C1 segment of cervical spinal cord (tissue), 14 donors: ENCODE measurements around the gene STUM.
A peak's percentile ranks its signal among the peaks of the same experiment; 100 is the strongest.

ENCODE experiments used
- DNase-seq, 14 donors: peaks; one replicate each; lab custom pipeline; 2025; lab: John Stamatoyannopoulos, UW

The STUM gene

DNA sequence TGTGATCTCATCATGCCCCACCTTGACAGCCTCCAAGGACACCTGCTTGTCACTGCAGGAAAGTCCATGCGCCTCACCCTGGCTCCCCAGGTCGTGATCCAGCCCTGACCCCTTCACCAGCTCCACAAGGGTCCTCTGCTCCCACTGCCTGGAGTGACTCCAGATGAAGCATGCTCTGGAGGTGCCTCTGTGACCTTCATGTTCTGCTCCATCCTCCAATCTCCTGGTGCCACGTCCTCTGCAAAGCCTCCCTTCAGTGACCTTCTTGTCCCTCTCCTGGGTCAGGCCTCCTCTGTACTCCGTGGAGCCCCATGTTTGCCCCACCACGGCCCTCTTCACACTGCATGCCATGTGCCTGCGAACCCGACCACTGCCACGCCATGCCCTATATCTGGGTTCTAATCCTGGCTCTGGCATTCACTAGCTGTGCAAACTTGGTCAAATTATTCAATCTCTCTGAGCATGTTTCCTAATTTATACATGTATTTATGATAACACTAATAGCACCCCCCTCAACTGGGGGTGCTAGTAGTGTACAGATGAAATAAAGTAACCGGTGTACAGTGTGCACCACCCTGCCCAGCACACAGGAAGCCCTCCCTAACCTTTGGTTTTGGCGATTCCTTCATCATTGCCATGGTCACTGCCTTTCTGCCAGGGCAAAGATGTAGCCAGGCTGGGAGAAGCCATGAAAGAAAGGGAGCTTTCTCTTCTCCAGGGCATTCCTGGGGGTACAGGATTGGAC lies 77.4 kb downstream of the STUM start:
- DNase-seq: no peak

DNA sequence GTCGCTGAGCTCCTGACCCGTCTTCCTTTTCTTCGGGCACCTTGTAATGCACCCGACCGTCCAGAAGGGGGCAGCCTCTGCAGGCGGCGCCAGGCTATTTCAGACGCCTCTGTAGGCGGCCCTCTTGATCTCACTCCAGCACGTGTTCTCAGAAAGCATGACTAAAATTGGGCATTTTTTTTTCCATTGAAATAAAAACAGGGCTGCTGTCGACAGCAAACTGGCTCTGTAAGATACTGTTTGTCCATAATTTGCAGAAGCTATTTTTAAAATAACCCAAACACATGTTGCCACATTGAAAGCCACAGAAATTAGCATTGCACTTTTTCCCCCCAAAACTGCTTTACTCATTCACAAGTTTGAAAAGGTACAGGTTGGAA lies 78.0 kb downstream of the STUM start:
- DNase-seq: peak in 10 of 14 donors; percentile 36 to 74 (median 64)

DNA sequence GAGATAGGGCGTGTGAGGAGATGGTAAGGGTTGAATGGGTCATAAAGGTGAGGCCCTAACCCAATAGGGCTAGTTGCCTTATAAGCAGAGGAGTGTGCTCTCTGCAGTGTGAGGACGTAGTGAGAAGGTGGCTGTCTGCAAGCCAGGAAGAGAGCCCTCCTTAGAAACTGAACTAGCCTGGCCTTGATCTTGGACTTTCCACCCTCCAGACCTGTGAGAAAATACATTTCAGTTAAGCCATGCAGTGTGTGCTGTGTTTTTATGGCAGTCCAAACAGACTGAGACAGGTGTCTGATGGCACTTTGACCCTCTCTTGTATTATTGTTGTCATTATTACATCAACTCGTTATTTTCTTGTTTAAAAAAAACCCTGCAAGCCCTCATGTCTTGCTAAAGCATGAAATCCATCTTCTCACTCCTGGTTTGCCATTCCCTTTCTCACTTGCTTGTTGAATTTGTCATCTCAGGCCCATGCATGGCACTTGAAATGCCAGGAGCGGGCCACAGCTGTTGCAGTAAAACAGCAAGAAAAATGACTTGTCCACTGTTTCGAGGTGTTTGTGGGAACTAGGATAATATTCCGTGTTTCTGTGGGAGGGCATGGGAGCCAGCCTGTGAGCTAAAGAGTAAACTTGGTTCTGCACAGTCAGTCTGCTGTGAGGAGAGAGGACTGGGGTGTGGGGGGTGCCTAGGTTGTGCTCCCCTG lies 78.6 kb downstream of the STUM start:
- no peak for DNase-seq

DNA sequence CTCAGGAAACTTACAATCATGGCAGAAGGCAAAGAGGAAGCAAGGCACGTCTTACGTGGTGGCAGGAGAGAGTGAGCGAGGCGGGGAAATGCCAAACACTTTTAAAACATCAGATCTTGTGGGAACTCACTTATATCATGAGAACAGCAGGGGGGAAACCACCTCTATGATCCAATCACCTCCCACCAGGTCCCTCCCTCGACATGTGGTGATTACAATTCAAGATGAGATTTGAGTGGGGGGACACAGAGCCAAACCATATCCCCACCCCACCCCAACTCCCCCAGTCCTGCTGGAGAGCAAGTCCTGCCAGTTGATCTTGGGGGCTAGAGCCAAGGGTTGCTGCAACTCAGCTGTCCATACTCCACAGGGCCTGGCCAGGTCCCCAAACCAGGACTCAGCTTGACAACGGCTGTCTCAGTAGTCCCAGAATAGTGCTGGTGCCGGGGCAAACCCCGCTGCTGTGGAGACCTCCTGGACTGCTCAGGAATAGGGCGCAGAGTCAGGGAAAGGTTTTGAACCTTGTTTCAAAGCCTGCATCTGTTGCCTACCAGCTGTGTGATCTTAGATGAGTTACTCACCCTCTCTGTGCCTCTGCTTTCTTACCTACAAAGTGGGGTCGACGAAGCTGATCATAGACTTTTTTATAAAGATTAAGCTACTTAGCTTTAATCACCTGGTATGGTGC lies 79.5 kb downstream of the STUM start:
- no peak for DNase-seq

DNA sequence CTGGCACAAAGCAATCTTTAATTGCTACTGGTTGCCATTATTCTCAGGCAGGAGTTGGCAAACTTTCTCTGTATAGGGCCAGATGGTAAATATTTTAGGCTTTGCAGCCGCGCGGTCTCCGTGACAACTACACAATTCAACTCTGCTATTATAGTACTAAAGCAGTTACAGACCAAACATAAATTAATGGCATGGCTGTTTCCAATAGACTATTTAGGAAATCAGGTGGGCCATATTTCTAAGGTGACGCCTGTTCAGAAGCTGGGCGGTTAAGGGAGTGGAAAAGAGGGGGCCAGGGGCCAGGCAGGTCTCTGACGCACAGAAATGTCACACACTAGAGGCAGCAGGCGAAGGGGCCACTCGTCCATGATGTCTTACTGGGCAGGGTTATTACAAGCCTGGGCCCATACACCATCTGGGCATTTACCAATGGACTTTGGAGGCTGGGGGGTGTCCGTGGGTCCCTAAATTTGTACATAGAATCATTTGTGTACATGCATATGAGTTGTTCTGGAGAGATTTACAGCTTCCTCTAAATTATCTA lies 80.1 kb downstream of the STUM start:
- DNase-seq: no peak

DNA sequence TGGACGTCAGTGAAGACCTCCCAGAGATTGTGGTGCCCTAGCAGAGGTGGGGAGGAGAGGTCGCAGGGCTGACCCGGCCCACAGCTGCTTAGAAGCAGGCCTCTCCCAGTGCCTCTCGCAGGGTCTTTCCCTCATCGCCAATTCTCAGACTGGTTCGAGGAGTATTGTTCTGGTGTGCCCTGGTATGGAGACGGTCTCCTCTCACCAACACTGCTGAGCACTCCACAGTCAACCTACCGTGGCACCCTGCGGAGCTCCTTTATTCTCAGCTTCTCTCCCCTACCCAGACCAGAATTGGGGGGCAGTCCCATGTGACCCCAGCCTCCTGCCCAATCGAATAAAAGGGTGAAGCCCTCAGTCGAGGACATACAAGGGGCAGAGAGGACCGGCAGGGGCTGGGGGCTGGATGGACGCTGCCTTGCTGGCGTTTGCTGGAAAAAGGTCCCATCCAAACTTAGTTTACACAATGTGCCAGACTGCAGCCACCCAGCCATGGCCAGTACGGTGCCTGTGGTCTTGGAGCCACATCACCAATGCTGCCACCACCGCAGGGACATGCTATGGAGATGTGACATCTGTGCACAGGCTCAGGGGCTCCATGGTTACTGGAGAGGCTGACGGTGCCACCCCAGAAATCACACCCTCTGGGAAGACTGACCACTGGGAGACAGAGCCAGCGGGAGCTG lies 80.8 kb downstream of the STUM start:
- DNase-seq: no peak

DNA sequence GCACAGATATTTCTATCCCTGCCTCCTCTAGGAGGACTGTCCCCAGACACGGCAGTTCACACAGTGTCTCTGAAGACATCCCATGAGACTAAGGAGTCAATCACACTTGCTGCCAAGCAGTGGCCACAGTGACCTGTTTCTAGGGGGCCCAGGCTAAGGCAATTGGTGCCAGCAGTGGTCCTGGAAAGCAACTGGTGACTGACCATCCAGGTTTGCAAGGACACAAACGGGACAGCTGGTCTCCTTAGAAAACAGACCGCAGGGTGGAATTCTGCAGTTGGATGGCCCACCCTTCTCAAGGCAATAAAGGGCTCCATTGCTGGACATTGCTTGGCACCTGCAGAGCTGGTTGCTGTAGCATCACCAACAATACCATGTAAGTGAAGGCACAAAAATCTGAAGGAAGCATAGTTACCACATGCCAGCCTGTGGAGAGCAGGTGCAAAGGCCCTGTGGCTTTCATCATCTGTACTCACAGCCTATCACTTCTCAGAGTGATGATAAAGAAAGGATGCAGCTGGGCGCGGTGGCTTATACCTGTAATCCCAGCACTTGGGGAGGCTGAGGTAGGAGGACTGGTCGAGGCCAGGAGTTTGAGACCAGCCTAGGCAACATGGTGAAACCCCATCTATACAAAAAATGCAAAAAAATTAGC lies 81.5 kb downstream of the STUM start:
- DNase-seq: no peak

DNA sequence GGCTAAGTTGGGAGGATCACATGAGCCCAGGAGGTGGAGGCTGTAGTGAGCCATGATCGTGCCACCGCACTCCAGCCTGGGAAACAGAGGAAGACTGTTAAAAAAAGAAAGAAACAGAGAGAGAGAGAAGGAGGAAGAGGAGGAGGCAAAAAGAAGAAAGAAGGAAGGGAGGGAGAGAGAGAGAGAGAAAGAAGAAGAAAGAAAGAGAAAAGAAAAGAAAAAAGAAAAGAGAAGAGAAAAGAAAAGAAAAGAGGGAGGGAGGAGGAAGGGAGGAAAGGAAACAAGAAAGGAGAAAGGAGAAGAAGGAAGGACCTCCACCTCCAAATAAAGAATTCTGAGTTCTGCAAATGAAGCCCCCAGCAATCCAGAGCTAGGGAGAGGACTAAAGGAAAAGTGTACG lies 82.0 kb downstream of the STUM start:
- no peak for DNase-seq

DNA sequence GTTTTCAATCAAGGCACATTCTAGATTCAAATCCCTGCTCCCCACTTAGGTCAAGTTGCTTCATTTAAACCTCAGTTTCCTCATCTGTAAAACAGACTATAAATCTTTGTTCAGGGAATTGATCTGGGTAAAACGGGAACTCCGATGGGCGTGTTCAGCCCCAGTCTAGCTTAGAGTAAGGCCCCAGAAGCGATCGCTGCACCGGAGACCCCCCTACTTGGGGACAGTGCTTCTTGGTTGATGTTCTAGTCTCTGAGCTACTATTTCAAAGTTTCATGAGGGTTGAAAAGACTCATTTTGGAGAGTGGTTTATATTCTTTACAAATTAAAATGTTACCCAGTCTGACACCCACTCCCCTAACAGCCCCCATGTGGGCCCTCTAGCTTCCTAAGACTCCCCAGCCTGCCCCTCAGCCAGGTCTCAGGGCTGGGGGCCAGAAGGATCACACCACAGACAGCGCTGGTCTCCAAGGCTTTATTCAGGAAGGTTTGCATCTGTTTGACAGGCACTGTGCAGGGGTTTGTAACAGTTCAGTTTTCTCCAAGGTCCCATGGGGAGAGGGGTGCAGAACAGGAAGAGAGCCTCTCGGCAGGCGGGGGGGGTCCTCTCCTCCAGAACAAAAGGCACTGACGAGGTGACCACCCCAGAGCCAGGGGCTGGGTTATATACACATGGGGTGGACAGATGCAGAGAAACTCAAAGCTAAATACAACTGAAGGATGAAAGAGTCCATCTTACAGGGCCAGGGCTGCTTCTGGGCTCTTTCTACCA lies 82.9 kb downstream of the STUM start:
- DNase-seq: no peak

DNA sequence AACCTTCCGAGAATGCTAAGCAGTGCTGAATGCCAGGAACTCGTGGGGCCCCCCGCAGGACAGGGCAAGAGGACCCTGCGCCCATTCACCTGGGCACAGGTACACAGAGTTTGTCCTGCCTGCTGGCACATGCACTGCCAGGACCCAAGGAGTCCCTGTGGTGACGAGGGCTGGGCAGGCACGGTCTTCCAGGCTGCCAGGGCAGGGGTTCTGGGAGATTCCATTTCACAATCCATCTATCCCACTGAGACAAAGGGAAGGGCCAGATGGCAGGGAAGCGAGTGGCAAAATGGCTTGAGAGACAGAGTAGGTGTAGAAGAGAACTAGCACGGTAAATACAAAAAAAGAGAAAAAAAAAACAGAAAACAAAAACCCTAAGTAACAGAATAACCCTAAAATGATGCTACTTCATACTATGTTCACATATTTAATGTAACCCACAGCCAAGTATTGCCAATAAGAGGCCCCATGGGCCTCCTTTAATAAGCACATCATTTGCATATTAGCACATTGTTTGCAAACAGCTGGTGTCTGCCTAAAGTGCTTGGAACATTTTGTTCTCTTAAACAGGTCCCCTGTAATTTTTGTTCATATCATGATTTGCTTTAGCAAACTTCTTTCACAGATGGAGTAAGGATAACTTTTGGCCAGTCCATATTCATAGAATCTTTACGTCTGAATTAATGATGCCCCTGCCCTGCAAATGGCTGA lies 83.8 kb downstream of the STUM start:
- peak in 1 of 14 donors; percentile 55 for DNase-seq

DNA sequence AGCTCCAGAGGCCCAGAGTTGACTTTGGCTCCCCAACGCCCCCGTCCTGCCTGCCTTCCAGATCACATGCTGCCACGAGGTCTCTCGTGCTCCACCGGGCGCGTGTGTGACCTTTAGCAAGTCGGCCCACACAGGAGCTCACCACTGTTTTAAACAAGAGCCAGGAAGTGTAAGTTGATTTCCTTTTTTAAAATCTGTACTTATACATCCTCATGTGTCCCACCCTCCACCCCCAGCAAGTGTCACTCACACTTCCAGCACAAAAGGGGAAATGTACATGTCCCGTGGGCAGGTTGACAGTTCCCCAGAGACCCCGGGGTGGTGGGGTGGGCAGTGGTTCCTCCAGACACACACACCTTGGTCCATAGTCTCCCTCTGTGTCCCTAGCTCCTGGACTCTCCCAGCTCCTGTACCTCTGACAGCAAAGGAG lies 84.4 kb downstream of the STUM start:
- DNase-seq: no peak

DNA sequence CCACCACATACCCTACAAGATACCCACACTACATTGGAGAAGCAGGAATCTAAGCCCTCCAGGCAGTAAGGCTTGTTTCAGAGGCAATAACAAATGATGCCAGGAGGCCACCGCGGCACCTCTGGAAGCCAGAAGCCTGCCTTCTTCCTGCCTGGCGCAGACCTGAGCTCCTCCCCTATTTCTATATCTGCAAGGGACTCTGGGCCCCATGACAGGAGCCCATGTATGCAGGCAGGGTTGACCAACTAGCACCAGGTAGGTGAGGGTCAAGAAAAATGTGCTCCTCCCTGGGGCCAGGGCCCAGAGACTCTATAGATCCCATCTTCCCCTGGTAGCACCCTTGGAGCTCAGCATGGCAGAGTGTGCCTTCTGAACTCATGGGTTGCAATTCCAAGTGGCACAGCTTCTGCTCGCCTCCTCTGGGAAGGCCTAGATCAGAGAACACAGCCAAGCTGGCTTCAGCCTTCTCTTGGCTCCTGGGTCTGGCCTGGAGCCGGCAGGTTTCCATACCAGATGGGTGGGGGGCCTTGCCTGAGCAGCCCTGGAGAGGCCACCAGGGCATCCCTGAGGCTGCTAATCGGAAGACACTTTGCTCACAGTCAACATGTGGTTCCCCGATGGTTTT lies 85.1 kb downstream of the STUM start:
- peak in 1 of 14 donors; percentile 83 for DNase-seq

DNA sequence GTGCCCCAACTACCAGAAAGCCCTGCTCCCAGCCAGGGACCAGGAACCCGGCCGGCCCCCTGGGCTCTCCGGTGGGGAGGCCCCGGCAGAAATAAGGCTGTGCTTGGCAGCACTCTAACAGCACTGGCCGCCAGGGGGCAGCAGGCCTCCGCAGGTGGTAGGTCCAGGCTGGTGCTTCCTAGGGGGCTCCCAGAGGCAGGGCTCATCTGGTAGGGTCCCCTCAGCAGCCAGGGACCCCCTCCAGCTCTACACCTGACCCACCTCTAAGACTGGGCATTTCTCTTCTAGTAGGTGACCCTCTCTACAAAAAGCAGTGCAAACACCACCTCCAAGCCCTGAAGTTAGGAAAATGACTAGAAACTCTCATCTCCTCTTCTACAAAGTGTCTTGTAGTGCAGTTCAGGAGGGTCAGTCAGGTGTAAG lies 85.6 kb downstream of the STUM start:
- peak in 11 of 14 donors; percentile 41 to 84 (median 64) for DNase-seq

DNA sequence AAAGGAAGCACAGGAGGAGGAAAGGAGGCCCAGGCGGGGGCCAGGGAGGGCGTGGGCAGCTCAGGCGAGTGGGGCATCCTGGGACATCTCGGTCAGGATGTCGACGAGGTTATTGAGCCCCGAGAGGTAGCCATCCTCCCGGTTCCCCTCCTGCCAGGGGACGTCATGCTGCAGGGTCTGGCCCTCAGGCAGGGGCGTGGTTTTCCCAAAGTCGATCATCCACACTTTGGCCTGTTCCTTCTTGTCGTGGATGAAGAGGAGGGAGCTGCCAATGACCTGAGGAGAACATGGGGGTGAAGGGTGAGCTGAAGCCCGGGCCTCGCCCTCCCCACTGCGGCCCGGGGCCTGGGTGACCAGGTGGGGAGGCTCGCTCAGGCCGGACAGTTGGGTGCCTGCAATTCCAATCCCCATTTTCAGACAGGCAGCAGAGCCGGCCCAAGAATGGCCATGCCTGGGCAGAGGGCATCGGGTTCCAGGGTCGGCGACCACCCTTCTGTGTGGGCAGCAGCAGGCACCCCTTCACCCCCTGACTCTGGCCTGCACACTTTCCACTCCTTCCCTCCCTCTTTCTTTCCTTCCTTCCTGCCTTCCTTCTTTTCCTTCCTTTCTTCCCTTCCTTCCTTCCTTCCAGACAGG lies 86.2 kb downstream of the STUM start:
- DNase-seq: no peak

DNA sequence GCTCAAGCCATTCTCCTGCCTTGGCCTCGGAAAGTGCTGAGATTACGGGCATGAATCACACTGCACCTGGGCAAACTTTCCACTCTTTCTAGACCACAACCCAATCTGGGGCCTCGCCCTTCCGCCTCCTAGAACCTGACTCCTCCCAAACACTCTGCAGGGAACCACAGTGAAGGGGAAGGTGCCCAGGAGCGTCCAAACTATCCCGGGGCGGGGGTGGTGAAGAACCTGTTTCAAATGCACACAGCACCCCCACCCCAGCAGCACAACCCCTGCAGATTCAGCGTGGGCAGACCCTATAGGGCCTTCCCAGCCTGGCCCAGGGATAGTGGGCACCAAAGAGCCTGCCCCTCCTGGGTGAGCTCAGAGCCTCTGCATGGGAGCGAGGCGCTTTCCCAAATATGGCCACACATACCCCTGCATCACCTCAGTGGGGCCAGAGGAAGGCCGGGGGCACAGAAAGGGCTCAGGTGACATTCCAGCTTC lies 86.9 kb downstream of the STUM start:
- DNase-seq: no peak

DNA sequence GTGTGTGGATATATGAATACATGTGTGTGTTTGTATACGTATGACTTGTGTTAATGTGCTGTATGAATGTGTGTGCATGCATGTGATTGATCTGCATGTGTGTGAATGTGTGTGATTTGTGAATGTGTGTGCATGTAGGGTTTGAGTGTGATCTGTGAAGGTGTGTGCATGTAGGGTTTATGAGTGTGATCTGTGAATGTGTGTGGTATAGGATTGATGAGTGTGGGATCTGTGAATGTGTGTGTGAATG lies 88.2 kb downstream of the STUM start:
- DNase-seq: no peak

DNA sequence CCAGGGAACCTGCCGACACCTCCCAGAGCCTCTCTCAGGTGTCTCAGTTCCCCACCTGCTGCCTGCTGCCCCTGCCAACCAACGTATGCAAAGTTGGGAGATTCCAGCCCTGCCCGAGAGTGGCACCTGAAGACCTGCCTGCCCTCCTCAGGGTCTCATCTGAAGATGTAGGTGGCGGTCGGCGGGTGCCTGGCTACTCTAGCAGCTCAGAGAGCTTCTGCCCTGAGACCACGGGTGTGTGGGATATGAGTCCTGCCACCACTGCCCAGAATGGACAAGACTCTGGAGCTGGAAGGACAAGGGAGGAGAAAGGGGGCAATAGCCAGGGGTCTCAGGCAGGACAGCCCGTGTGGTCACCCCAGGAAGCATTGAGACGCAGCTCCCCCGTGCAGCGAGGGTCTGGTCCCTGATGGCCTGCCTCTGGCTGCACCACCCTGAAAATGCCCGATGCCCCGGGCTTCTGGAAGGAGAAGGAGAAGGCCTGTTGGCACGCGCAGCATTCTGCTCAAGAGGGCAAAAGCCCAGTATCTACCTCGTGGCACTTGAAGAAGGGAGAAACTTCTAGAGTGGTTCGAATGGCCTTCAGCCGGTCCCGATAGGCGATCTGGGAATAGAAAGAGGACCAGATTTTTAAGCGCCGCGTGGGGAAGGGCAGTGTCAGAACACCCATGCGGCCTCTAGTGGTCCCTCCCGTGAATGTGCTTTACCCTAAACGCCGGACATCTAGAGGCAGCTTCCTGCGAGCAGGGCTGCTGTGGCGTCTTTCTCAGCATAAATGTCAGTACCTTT lies 88.8 kb downstream of the STUM start:
- peak in 1 of 14 donors; percentile 42 for DNase-seq

DNA sequence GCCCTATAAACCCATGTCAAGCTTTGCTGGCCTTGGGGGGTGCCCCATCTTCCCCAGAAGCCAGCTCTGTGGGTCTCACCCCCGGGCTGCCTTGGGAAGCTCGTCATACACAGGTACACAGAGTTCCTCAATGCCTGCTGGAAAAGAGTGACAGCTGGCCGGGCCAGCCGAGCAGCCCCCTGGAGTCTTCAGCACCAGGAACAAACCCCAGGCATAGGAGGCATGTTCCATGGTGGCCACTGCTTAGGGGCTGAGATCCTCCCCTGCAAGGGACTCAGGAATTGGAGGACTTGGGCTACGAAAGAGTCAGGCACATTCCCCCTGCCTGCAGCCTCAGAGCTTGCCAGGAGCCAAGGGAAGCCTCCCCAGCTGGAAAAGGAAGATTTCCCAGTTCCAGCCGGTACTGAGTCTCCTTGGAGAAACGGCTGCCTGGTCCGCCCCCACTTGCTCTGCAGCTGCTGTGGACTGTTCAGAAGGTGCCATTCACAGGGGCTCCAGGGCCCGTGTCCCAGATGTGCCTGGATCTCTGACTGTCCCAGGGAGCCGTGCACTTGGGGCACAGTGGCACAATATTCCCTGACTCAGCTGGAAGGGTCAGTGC lies 89.5 kb downstream of the STUM start:
- DNase-seq: no peak
